Measurements from ENCODE around the gene TDRD7.

Gene TDRD7

DNA sequence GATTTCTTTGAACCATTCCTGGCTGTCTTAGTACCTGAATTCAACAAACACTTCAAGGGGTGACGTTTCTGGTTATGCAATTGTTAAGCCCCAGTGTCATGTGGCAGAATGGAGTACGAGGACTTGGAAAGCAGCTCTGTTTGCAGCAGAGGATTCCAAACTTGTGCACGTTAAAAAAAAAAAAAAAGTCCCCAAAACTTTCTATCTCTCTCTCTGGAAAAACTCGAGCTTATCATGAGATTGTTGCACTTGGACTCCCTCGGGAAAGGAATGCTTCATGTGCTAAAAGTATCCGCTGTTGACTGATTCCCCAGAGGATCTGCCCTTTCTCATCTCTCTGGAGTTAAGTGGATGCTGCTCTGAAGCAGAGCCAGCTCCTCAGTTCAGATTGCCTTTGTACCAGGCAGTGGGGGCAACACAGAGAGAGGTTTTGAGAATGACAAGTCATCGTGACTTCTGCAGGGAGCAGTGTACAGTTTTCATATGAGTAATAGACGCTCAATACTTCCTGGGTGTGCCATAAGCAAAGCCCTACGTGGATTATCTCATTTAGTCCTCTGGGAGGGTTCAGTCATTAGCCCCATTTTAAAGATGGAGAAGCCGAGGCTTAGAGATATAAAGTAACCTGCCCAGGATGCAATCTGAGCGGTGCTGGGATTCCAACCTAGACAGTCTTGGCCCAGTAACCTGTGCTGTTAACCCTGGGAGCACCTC is 117.6 kb downstream of the TDRD7 start:
- no peak for DNase-seq (ENCODE audit: low read depth)

DNA sequence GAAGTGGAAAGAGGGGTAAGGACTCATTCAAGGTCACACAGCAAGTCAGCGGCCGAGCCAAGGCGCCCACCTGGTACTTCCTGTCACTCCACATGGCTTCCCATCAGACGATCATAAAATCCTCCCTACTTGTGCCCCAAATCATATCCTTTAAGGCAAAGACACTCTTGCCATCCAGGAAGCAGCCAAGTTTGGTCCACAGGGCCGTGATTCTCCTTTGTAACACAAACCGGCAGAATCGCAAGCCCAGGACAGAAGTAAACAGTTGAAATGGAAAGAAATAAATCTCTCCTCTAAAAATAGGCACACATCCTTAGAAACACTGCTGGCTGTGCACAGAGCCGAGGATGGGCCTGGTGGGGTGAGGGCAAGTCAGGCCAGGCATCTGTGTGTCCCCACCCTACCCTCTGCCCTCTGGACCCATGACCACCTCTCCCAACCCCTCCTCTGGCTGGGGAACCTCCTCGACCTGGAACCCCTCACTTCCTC is 120.0 kb downstream of the TDRD7 start:
- DNase-seq (ENCODE audit: low read depth) = no peak

DNA sequence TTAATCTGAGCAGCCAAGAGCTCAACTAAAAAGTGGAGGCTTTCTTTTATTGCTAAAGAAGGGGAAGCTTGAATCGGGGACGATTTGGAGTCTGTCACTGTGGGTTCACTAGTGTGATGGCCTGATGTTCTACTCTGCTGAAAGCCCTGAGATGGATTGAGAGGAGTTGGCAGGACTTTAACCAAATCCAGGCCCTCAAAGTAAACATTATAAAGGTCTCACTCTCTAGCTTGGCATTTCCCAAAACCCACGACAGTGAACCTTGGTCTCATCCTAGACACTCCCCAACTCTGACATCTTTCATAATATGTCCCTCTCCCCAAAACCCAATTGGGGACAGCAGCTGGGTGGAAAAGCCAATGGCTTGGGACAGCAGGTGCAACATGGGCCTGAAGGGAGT is 122.3 kb downstream of the TDRD7 start:
- no peak for DNase-seq (ENCODE audit: low read depth)

DNA sequence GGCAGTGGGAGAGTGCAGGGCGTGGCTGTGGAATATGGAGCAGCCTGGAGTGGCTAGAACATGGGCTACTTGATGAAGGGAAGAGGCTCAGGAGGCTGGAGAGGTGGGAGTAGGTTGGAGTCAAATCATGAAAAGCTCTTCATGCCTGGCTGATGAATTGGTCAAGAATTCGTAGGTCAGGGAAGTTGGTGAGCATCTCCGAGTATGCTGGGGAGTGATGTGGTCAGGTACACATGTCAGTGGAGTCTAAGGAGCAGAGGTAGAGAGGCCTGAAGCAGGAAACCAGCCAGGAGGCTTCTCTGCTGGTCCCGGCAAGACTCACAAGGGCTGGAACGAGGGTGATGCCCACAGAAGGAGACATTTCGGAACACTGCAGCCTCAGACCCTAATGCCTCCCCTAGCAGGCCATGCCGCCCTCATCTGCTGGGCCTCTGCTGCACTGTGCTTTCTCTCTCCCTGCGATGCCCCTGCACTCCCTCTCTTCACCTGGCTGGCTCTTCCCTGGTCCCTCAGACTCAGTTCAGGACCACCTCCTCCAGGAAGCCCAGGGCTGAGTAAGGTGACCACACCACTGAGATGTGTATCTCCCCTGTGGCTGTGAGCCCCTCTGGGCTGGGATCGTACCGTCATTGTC is 123.2 kb downstream of the TDRD7 start:
- DNase-seq (ENCODE audit: low read depth) = no peak

DNA sequence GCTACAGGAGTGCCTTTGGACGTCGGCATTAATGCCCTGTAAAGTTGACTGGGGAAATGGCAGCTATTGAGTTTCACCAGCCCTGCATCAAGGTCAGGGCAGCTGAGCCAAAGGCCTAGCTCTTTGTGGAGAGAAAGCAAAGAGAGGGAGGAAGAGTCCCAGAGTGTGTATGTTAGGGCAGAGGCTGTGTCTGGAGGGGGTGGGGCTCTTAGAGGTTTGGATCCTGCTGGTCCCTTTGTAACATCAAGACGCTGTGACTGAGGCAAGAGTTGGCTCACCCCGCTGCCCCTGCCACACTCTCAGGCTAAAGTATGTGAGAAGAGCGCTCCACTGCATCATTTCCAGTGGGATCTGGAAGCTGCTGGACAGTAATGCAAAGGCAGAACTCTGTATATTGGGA is 123.9 kb downstream of the TDRD7 start:
- no peak for DNase-seq (ENCODE audit: low read depth)

DNA sequence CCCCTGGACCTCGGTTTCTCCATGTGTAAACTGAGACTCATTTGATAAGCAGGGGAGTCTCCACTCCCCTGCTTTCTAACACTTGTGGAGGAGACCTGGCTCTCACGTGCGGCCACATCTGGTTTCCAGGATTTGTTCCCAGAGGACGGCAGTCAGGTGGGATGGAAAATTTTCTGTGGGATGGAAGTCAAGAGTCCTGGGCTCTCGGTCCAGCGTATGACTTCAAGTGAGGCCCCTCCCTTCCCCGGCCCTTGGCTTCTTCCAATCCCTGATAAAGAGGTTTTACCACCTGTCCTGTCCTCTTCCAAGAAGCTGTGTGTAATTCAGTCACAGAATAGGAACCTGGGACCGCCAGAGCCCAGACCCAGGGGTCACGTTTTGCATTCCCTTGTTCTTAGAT is 124.6 kb downstream of the TDRD7 start:
- no peak for DNase-seq (ENCODE audit: low read depth)

DNA sequence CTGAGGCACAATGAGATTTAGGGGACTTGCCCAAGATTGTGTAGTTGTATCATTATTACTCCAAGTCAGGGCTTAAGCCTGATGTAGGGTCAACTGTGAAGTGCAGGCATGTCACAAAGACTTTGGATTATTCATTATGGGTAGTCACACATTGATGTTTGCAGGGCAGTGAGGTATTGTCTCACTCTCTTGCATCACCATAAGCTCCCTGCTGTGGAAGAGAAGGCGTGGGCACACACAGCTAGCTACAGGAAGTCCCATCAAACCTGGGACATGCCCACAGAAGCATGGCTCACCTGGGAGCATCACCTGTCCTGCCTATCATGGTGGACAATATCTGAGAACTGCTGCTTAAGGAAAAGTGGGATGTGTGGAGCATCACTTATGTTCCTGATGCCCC is 131.7 kb downstream of the TDRD7 start:
- DNase-seq (ENCODE audit: low read depth) = no peak

DNA sequence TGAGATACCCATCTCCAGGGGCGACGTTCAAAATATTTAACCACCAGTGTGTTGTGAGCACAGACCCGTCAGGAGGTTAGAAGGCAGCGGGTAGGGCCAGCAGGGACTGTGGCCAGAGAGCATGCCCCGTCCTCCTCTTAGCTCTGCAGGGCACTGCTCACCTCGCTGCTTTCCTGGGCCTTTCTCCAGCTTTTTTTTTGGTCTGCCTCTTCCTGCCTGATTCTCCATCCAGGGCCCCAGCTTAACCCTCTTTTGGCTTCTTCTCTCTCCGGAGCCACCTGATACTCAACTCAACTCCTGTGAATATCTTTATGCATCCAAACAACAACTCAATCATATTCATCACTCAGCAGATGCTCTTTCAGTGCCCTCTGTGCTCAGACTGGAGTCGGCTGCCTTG is 133.6 kb downstream of the TDRD7 start:
- no peak for DNase-seq (ENCODE audit: low read depth)

Data from activated T-cell treated with anti-CD3 and anti-CD28 coated beads for 1 hour (primary cell).